ENCODE data around the gene STX5.

- TF ChIP-seq KDM5B (IDR thresholded peaks at IDR 0.05; ENCODE audit: insufficient replicate concordance, low read depth, low read length) (no peak), PHF20 (IDR thresholded peaks at IDR 0.05; ENCODE audit: partially characterized antibody) (no peak), TCF7L2 (IDR thresholded peaks at IDR 0.05; ENCODE audit: low read depth, low read length) (no peak), KLF13 (tag; IDR thresholded peaks at IDR 0.05; ENCODE audit: borderline replicate concordance, low read depth) (no peak), RBBP5 (IDR thresholded peaks at IDR 0.05; ENCODE audit: borderline replicate concordance, insufficient read depth, low read length, poor library complexity, severe bottlenecking) (no peak), ZBTB26 (CRISPR knock-in tag; IDR thresholded peaks at IDR 0.05) (no peak), EZH2 (IDR thresholded peaks at IDR 0.05; ENCODE audit: borderline replicate concordance, low read depth, low read length) (no peak), ZNF609 (CRISPR knock-in tag; IDR thresholded peaks at IDR 0.05; ENCODE audit: borderline replicate concordance) (no peak), TAF1 (IDR thresholded peaks at IDR 0.05; ENCODE audit: control insufficient read depth, extremely low read depth, insufficient read depth, low read length, severe bottlenecking) (no peak), CCAR2 (IDR thresholded peaks at IDR 0.05; ENCODE audit: low read depth, low read length) (no peak), CTCF (IDR thresholded peaks at IDR 0.05 in 2 of 3, conservative IDR thresholded peaks at IDR 0.05 in 1 of 3; ENCODE audit: insufficient read depth in 2 of 3, low read depth in 1 of 3, low read length in 3 of 3) (no peak), YY1 (IDR thresholded peaks at IDR 0.05; ENCODE audit: borderline replicate concordance in 1 of 3, control insufficient read depth in 1 of 3, extremely low read depth in 1 of 3, insufficient read depth in 3 of 3, insufficient read length in 1 of 3, insufficient replicate concordance in 2 of 3, low read depth in 1 of 3, low read length in 2 of 3) (no peak)
These were observed 35.6 kb downstream of the STX5 start for GRCh38 chr11:62796281-62796680.

Measured in K562 (cell line).